ENCODE measurements around the gene MSANTD1.

Gene MSANTD1

GRCh38 chr4:3231471-3231870, 17.5 kb upstream of the MSANTD1 start:
- no peak for TF ChIP-seq CTCF (IDR thresholded peaks at IDR 0.05)
- Histone ChIP-seq H3K27me3 (no peaks in the 10 kb centered on the region), H3K9me3 (no peaks in the 10 kb centered on the region), H3K4me3 (ENCODE audit: low read depth in 1 of 2, low read length in 1 of 2) (no peak overlapping the region), H3K4me1 (ENCODE audit: control insufficient read depth in 1 of 2, insufficient read depth in 1 of 2, low read depth in 1 of 2, low read length in 1 of 2) (peaks cover 0 to 3% of the 10 kb centered on the region in 2 experiments), H3K27ac (no peak overlapping the region), H3K36me3 (peaks cover 94% of the 10 kb centered on the region)

- H3K27me3 ChIP-seq = no peaks in the 10 kb centered on the region
- no peak overlapping the region for H3K4me3 ChIP-seq (ENCODE audit: low read depth in 1 of 2, low read length in 1 of 2)
- peaks cover 96% of the 10 kb centered on the region for H3K36me3 ChIP-seq
- no peak overlapping the region for H3K27ac ChIP-seq
- no peaks in the 10 kb centered on the region for H3K4me1 ChIP-seq (ENCODE audit: control insufficient read depth in 1 of 2, insufficient read depth in 1 of 2, low read depth in 1 of 2, low read length in 1 of 2)
- no peak for TF ChIP-seq CTCF (IDR thresholded peaks at IDR 0.05)
- H3K9me3 ChIP-seq = no peaks in the 10 kb centered on the region
Observed at GRCh38 chr4:3232001-3232400, 17.0 kb upstream of the MSANTD1 start.

GRCh38 chr4:3232871-3233271, 16.1 kb upstream of the MSANTD1 start:
- H3K4me3 ChIP-seq (ENCODE audit: low read depth in 1 of 2, low read length in 1 of 2) = no peak overlapping the region
- H3K9me3 ChIP-seq = no peaks in the 10 kb centered on the region
- H3K27ac ChIP-seq = no peak overlapping the region
- no peaks in the 10 kb centered on the region for H3K27me3 ChIP-seq
- no peaks in the 10 kb centered on the region for H3K4me1 ChIP-seq (ENCODE audit: control insufficient read depth in 1 of 2, insufficient read depth in 1 of 2, low read depth in 1 of 2, low read length in 1 of 2)
- TF ChIP-seq CTCF (IDR thresholded peaks at IDR 0.05) = no peak
- H3K36me3 ChIP-seq = peaks cover 100% of the 10 kb centered on the region

- TF ChIP-seq CTCF (IDR thresholded peaks at IDR 0.05) = no peak
- Histone ChIP-seq H3K36me3 (peaks cover 100% of the 10 kb centered on the region), H3K4me1 (ENCODE audit: control insufficient read depth in 1 of 2, insufficient read depth in 1 of 2, low read depth in 1 of 2, low read length in 1 of 2) (no peaks in the 10 kb centered on the region), H3K27me3 (no peaks in the 10 kb centered on the region), H3K4me3 (ENCODE audit: low read depth in 1 of 2, low read length in 1 of 2) (no peak overlapping the region), H3K9me3 (no peaks in the 10 kb centered on the region), H3K27ac (no peak overlapping the region)
Observed at GRCh38 chr4:3233391-3234071, 15.4 kb upstream of the MSANTD1 start.

- no peak overlapping the region for H3K4me3 ChIP-seq (ENCODE audit: low read depth in 1 of 2, low read length in 1 of 2)
- H3K27ac ChIP-seq = no peak overlapping the region
- no peak for TF ChIP-seq CTCF (IDR thresholded peaks at IDR 0.05)
- peaks cover 100% of the 10 kb centered on the region for H3K36me3 ChIP-seq
- H3K4me1 ChIP-seq (ENCODE audit: control insufficient read depth in 1 of 2, insufficient read depth in 1 of 2, low read depth in 1 of 2, low read length in 1 of 2) = no peaks in the 10 kb centered on the region
- H3K9me3 ChIP-seq = no peaks in the 10 kb centered on the region
- no peaks in the 10 kb centered on the region for H3K27me3 ChIP-seq
Observed at GRCh38 chr4:3234171-3235029, 14.6 kb upstream of the MSANTD1 start.

Data from neutrophil (primary cell).